GM12874 (cell line): ENCODE results near the gene SFT2D1.

Experiments used
- CTCF ChIP-seq: IDR thresholded peaks from 2 replicates; pipeline ENCODE4 v1.5.1; 2011; ENCODE audit warnings: low read depth, mild to moderate bottlenecking, control low read depth, low read length, moderate library complexity; ENCODE audit not compliant: insufficient read depth

Gene SFT2D1

DNA sequence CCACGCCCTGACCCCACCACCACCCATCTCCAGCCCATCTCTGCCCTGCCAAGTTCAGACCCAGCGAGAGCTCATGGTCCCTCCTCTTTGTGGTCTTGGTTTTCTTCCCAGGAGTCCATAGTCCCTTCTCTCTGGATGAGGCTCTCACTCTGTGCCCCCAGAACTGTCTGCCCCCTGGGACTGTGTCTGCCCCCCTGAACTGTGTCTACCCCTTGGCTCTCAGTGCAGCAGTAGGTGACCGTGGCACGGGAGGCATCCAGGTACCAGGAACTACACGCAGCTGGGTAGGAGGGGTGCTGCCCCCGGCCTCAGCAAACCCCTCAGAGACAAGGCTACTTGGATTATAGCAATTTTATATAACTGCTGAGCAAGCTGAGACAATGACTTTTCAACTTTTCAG is 57.7 kb downstream of the SFT2D1 start:
- no peak for TF ChIP-seq CTCF

DNA sequence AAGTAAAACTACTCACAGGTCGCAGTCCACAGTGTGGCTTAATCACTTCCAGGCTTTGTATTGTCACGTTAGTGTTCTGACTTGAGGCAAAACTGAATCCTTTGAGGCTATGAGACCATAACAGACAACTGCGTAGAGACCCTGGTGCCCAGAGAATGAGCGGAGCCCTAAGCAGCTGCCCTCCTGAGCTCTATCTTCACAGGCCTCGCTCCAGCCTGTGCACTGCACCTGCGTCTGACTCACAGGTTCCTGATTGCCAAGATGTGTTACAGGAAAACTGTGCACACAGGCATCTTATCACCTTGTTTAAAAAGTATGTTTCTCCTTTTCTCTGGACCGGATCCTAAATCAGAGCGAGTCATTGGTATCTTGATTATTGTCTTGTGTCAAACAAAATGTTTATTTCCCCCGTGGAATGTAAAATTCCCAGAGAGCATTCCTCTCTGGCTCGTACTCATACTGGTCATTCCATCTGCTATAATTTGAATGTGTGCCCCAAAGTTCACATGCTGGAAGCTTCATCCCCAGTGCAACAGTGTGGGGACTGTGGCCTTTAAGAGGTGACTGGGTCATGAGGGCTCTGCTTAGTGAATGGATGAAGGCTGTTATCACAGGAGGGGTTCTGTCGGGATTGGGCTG is 59.8 kb downstream of the SFT2D1 start:
- no peak for TF ChIP-seq CTCF

DNA sequence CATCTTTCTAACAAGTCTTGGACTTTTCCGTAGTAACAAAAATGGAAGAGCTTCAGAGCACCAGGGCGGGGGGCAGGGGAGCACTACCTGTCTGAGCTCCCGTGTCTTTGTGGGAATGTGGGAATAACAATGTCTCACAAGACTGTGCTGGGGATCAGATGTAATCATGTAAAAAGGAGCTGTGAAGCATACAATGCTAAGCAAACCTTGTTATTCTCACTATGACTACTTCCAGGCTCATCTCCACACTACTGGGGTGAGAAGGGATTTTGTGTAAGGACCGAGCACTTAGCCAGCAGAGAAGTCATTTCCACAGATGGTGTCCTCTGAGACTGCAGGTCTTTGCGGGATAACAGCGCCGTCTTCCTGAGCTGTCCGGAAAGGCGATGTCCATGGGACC is 61.2 kb downstream of the SFT2D1 start:
- TF ChIP-seq CTCF: no peak

DNA sequence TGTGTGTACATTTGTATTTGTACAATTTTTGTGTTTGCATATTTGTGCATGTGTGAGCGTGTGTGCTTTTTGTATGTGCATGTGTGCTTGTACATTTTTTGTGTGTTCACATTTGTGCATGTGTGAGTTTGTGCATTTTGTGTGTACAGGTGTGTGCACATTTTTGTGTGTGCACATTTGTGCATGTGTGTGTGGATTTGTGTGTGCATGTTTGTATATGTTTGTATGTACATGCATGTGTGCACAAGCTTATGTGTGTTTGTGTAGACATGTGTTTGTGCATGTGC is 63.0 kb downstream of the SFT2D1 start:
- TF ChIP-seq CTCF: no peak

DNA sequence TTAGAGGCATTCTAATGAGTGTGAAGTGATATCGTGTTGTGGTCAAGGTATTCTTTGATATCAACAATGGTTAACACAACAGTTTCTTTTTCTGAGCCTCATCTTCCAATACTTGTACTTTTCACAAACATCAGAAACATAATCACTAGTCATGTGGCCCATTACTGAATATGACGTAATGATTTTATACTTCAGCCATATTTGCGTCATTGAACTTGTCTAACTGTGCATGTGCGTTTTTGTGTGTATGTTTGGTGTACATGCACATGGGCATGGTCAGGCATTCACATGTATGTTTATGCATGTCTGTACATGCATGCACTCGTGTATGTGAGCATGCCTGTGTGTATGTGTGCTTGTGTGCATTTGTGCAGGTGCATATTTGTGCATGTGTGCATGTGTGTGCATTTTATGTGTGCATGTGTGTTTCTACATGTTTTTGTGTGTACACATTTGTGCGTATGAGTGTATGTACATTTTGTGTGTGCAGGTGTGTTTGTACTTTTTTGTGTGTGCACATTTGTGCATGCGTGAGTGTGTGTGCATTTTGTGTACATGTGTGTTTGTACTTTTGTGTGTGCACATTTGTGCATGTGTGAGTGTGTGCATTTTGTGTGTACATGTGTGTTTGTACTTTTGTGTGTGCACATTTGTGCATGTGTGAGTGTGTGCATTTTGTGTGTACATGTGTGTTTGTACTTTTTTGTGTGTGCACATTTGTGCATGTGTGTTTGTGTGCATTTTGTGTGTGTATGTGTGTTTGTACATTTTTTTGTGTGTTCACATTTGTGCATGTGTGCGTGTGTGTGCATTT is 63.6 kb downstream of the SFT2D1 start:
- no peak for TF ChIP-seq CTCF

DNA sequence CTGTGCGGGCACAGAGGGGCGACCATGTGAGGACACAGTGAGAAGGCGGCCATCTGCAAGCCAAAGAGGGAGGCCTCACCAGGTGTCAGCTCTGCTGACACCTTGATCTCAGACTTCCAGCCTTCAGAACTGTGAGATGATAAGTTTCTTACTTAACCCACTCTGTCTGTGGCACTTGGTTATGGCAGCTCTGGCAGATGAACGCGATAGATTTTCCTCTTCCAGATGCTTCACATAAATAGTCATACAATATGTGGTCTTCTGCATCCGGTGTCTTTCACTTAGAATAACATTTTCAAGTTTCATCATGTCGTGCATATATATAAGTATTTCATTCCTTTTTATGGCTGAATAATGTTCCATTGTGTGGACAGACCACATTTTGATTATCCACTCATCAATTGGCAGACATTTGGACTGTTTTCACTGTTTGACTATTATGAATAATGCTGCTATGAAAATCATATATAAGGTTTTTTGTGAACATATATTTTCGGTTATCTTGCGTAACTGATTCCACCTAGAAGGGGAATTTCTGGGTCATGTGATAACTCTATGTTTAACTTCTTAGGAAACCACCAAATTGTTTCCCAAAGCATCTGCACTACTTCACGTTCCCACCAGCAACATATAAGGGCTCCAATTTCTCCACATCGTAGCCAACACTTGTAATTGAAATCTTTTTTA is 64.3 kb downstream of the SFT2D1 start:
- TF ChIP-seq CTCF: no peak

DNA sequence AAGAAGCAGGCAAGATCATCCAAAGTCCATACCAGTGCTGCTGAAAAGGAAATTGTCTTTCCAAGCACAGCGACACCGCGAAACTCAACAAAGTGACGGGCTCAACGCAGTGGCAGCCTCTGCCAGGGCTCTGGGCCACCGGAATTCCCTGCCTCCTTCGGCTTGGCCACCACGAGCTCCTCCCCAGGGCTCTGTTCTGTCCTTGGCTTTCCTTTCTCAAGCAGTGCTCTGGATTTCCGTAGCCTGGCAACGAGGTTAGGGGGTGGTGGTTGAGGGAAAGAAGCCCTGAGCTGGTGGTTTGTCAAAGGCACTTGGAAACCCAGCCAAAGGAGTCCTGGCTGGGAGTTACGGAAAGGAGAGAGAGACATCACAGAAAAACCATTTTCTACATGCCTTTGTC is 65.3 kb downstream of the SFT2D1 start:
- TF ChIP-seq CTCF: no peak
